AG04449 (cell line): ENCODE measurements around the gene ABHD13.

Experiments used
- CTCF ChIA-PET: fragments of 350-600 bp; formaldehyde crosslinking; extraction: SDS; loops from one replicate; lab custom pipeline; 2021; ENCODE audit warnings: antibody characterized with exemption; lab: Yijun Ruan, JAX
- POLR2A ChIA-PET: fragments of 400-600, 350-600 bp; formaldehyde crosslinking; extraction: SDS; loops from one replicate; lab custom pipeline; 2020; ENCODE audit warnings: antibody characterized with exemption, inconsistent platforms; lab: Yijun Ruan, JAX
- DNase-seq: peaks from one replicate; pipeline ENCODE4 v3.0.0-alpha.2; 2010; ENCODE audit warnings: low read depth, low spot score
- H3K4me3 ChIP-seq: 2 replicates; pipeline ENCODE4 v1.5.1; 2011; ENCODE audit warnings: low read depth, mild to moderate bottlenecking, control low read depth, low read length
- CTCF ChIP-seq: IDR thresholded peaks from one replicate; pipeline ENCODE4 v1.5.1; 2011; ENCODE audit warnings: mild to moderate bottlenecking, moderate library complexity, low read length, control low read depth, inconsistent platforms; ENCODE audit not compliant: insufficient read depth; ENCODE audit errors: missing control alignments

ABHD13 gene

GRCh38 chr13:108218044-108218974 is at the start of gene ABHD13:
Gene ABHD13, plus strand, starts transcription at chr13:108218392. Its CDS starts 10,827 bp downstream, at chr13:108229219.
- DNase-seq, result peak; percentile 34
- POLR2A ChIA-PET, result no interaction called here
- H3K4me3 ChIP-seq, result peak within 1 kb of the TSS; percentile 87
- CTCF ChIA-PET, result interaction anchor here (1.0 kb wide), 1 partner anchor 9 kb away, joined by 3 read pairs; no protein-coding TSS in a partner anchor
- TF ChIP-seq CTCF, result peak; percentile 1

GRCh38 chr13:108168929-108169328 is 49.3 kb upstream of the ABHD13 start:
- no peak for DNase-seq
- CTCF ChIA-PET, result interaction anchor here (0.7 kb wide), 1 partner anchor 13 kb away, joined by 3 read pairs; no protein-coding TSS in a partner anchor
- no peak overlapping the region for H3K4me3 ChIP-seq
- POLR2A ChIA-PET, result no interaction called here
- no peak for TF ChIP-seq CTCF

- no peak for DNase-seq
- TF ChIP-seq CTCF, result no peak
- ChIA-PET CTCF (no interaction called here), POLR2A (no interaction called here)
- H3K4me3 ChIP-seq, result no peak overlapping the region
Observed at GRCh38 chr13:108176685-108177274, 41.4 kb upstream of the ABHD13 start.

- POLR2A ChIA-PET, result no interaction called here
- CTCF ChIA-PET, result no interaction called here
- no peak overlapping the region for H3K4me3 ChIP-seq
- DNase-seq, result no peak
- no peak for TF ChIP-seq CTCF
Observed at GRCh38 chr13:108178078-108178477, 40.1 kb upstream of the ABHD13 start.

- H3K4me3 ChIP-seq, result no peak overlapping the region
- CTCF ChIA-PET, result interaction anchor here (0.8 kb wide), 1 partner anchor 27 kb away, joined by 3 read pairs; no protein-coding TSS in a partner anchor
- no peak for DNase-seq
- TF ChIP-seq CTCF, result no peak
- POLR2A ChIA-PET, result no interaction called here
Observed at GRCh38 chr13:108182652-108183051, 35.5 kb upstream of the ABHD13 start.

- no peak overlapping the region for H3K4me3 ChIP-seq
- DNase-seq, result no peak
- TF ChIP-seq CTCF, result no peak
- POLR2A ChIA-PET, result no interaction called here
- CTCF ChIA-PET, result no interaction called here
Observed at GRCh38 chr13:108185223-108185622, 33.0 kb upstream of the ABHD13 start.
